ENCODE data around the gene GHR.
"Not testable (repeated sequence)": the region's sequence is repeated elsewhere in the genome, so short reads cannot be mapped to it uniquely, and the experiment has no call there.

GHR gene

DNA sequence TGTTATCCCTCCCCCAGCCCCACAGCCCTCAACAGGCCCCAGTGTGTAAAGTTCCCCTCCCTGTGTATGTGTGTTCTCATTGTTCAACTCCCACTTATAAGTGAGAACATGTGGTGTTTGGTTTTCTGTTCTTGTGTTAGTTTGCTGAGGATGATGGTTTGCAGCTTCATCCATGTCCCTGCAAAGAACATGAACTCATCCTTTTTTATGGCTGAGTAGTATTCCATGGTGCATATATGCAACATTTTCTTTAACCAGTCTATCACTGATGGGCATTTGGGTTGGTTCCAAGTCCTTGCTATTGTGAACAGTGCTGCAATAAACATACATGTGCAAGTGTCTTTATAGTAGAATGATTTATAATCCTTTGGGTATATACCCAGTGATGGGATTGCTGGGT is 261.8 kb downstream of the GHR start:
- H3K9ac ChIP-seq (ENCODE audit: low read length); H2AK5ac ChIP-seq (ENCODE audit: low read length); H3K56ac ChIP-seq (ENCODE audit: low read length); H3K27me3 ChIP-seq (ENCODE audit: insufficient read depth, low read length, poor library complexity); H2BK15ac ChIP-seq (replicated peaks; ENCODE audit: low read depth); H3K36me3 ChIP-seq (ENCODE audit: control insufficient read depth, insufficient read depth, low read length); H3K23ac ChIP-seq (ENCODE audit: low read length); H2BK5ac ChIP-seq (ENCODE audit: low read length); H3K4me1 ChIP-seq (ENCODE audit: control insufficient read depth, low read depth, low read length); H3K27ac ChIP-seq (ENCODE audit: low read depth, low read length); H3K79me1 ChIP-seq (ENCODE audit: low read length); H3K79me2 ChIP-seq (ENCODE audit: control insufficient read depth, insufficient read depth, low read length); H3K4me2 ChIP-seq (ENCODE audit: low read length); H4K5ac ChIP-seq (ENCODE audit: low read length); H3K4ac ChIP-seq (ENCODE audit: low read depth, low read length); H3K18ac ChIP-seq (ENCODE audit: low read length); H3K4me3 ChIP-seq (ENCODE audit: low read length); DNase-seq; H4K8ac ChIP-seq (ENCODE audit: low read depth, low read length); H2BK120ac ChIP-seq (ENCODE audit: low read depth, low read length): not testable (repeated sequence)

DNA sequence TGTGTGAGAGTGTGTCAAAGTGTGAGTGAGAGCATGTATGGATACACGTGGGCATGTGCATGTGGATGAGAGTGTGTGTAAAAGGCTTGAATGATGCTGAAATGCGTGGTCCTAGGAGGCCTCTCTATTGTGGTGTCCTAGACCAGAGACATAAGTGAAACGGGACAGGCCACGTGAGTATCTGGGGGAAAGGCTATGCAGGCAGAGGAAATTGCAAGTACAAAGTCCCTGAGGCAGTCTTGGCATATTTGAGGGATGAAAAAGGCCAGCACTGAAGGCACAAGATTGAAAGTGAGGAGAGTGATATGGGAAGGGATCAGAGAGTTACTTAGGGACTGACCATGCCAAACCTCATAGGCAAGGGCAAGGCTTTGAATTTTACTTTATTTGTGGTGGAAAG is 266.2 kb downstream of the GHR start:
- Histone ChIP-seq H4K8ac (ENCODE audit: low read depth, low read length) (no peak overlapping the region), H3K4ac (ENCODE audit: low read depth, low read length) (no peak overlapping the region), H3K23ac (ENCODE audit: low read length) (no peak overlapping the region), H3K36me3 (ENCODE audit: control insufficient read depth, insufficient read depth, low read length) (no peaks in the 10 kb centered on the region), H2BK5ac (ENCODE audit: low read length) (no peak overlapping the region), H4K5ac (ENCODE audit: low read length) (no peak overlapping the region), H3K27me3 (ENCODE audit: insufficient read depth, low read length, poor library complexity) (no peaks in the 10 kb centered on the region), H3K4me3 (ENCODE audit: low read length) (no peak overlapping the region), H3K4me2 (ENCODE audit: low read length) (no peak overlapping the region), H3K27ac (ENCODE audit: low read depth, low read length) (no peak overlapping the region), H3K79me2 (ENCODE audit: control insufficient read depth, insufficient read depth, low read length) (no peaks in the 10 kb centered on the region), H2BK120ac (ENCODE audit: low read depth, low read length) (no peak overlapping the region), H3K4me1 (ENCODE audit: control insufficient read depth, low read depth, low read length) (no peaks in the 10 kb centered on the region), H3K18ac (ENCODE audit: low read length) (no peak overlapping the region), H3K79me1 (ENCODE audit: low read length) (no peaks in the 10 kb centered on the region), H3K9ac (ENCODE audit: low read length) (no peak overlapping the region), H2BK15ac (replicated peaks; ENCODE audit: low read depth) (no peak overlapping the region), H3K56ac (ENCODE audit: low read length) (no peak overlapping the region), H2AK5ac (ENCODE audit: low read length) (no peak overlapping the region)
- no peak for DNase-seq
- no CpG with 5 or more reads among the region's 4 CpGs for WGBS (ENCODE audit: extremely low coverage, insufficient coverage, low lambda C conversion rate)

DNA sequence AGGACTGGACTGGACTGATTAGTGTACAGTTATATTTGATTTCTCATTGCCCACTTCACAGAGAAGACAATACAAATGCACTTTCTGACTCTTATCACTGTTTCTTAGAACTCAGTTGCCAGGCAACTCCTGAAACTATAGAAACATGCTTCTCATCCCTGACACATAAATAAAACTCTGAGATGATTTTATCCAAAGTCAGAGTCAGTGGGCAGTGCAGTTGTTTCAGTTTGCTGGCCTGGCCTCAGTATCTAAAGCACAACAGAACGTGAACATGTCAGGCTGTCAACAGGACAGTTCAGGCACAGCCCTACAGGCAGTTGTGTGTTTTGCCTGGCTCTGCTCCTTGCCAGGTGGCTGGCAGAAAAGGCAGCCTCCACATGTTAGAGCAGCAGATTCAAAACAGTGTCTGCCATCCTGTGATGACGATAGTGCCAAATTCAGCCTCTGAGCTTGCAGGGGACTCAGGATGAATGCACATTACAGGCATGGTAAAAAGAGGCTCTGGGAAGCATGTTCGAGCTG is 268.2 kb downstream of the GHR start:
- H2BK120ac ChIP-seq (ENCODE audit: low read depth, low read length): no peak overlapping the region
- H3K79me1 ChIP-seq (ENCODE audit: low read length): no peaks in the 10 kb centered on the region
- H3K23ac ChIP-seq (ENCODE audit: low read length): no peak overlapping the region
- H3K9ac ChIP-seq (ENCODE audit: low read length): no peak overlapping the region
- no peaks in the 10 kb centered on the region for H3K79me2 ChIP-seq (ENCODE audit: control insufficient read depth, insufficient read depth, low read length)
- no peak overlapping the region for H2BK15ac ChIP-seq (replicated peaks; ENCODE audit: low read depth)
- H4K8ac ChIP-seq (ENCODE audit: low read depth, low read length): no peak overlapping the region
- no peak overlapping the region for H3K56ac ChIP-seq (ENCODE audit: low read length)
- H3K27me3 ChIP-seq (ENCODE audit: insufficient read depth, low read length, poor library complexity): no peaks in the 10 kb centered on the region
- H3K4me1 ChIP-seq (ENCODE audit: control insufficient read depth, low read depth, low read length): no peaks in the 10 kb centered on the region
- H2BK5ac ChIP-seq (ENCODE audit: low read length): no peak overlapping the region
- no peak overlapping the region for H4K5ac ChIP-seq (ENCODE audit: low read length)
- WGBS (ENCODE audit: extremely low coverage, insufficient coverage, low lambda C conversion rate): no CpG with 5 or more reads among the region's 3 CpGs
- no peak overlapping the region for H3K18ac ChIP-seq (ENCODE audit: low read length)
- H3K4ac ChIP-seq (ENCODE audit: low read depth, low read length): no peak overlapping the region
- no peaks in the 10 kb centered on the region for H3K36me3 ChIP-seq (ENCODE audit: control insufficient read depth, insufficient read depth, low read length)
- no peak overlapping the region for H3K4me3 ChIP-seq (ENCODE audit: low read length)
- no peak for DNase-seq
- H2AK5ac ChIP-seq (ENCODE audit: low read length): no peak overlapping the region
- no peak overlapping the region for H3K4me2 ChIP-seq (ENCODE audit: low read length)
- no peak overlapping the region for H3K27ac ChIP-seq (ENCODE audit: low read depth, low read length)

DNA sequence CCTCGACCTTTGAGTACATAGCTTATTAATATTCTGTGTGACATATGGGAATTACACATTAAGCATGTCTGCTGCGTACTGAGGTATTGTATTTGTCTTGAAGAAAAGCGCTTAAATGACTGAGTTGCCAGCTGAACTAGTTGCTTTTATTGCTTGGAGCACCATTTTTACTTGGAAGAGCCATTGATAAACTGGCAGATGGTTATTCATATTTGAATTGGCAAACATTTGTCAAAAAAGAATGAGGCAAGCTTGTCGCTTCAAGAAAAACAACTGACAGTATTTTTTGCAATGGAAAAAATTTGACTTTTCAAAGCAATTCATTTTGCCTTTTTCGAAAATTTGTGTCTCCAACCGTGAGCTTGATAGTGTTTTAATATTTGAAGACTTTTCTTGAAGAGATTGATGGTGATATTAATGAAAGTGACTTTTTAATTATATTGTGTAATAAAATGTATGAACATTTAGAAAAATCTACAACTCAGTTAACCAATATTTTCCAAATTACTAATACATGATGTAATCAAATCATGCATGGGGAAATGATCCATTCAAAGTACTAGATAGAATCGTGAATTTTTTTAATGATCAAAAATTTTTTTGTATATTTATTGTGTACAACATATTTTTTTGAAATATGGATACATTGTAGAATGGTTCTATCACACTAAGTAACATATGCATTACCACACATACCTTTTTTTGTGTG is 278.3 kb downstream of the GHR start:
- no peak for DNase-seq
- WGBS (ENCODE audit: extremely low coverage, insufficient coverage, low lambda C conversion rate): no CpG with 5 or more reads among the region's 7 CpGs
- Histone ChIP-seq H2AK5ac (ENCODE audit: low read length) (no peak overlapping the region), H3K56ac (ENCODE audit: low read length) (no peak overlapping the region), H3K18ac (ENCODE audit: low read length) (no peak overlapping the region), H4K8ac (ENCODE audit: low read depth, low read length) (no peak overlapping the region), H3K27me3 (ENCODE audit: insufficient read depth, low read length, poor library complexity) (no peaks in the 10 kb centered on the region), H2BK15ac (replicated peaks; ENCODE audit: low read depth) (no peak overlapping the region), H4K5ac (ENCODE audit: low read length) (no peak overlapping the region), H3K9ac (ENCODE audit: low read length) (no peak overlapping the region), H2BK5ac (ENCODE audit: low read length) (no peak overlapping the region), H3K4me1 (ENCODE audit: control insufficient read depth, low read depth, low read length) (no peaks in the 10 kb centered on the region), H3K79me1 (ENCODE audit: low read length) (no peaks in the 10 kb centered on the region), H3K4me3 (ENCODE audit: low read length) (no peak overlapping the region), H3K27ac (ENCODE audit: low read depth, low read length) (no peak overlapping the region), H3K4me2 (ENCODE audit: low read length) (no peak overlapping the region), H3K4ac (ENCODE audit: low read depth, low read length) (no peak overlapping the region), H2BK120ac (ENCODE audit: low read depth, low read length) (no peak overlapping the region), H3K79me2 (ENCODE audit: control insufficient read depth, insufficient read depth, low read length) (no peaks in the 10 kb centered on the region), H3K36me3 (ENCODE audit: control insufficient read depth, insufficient read depth, low read length) (no peaks in the 10 kb centered on the region), H3K23ac (ENCODE audit: low read length) (no peak overlapping the region)

DNA sequence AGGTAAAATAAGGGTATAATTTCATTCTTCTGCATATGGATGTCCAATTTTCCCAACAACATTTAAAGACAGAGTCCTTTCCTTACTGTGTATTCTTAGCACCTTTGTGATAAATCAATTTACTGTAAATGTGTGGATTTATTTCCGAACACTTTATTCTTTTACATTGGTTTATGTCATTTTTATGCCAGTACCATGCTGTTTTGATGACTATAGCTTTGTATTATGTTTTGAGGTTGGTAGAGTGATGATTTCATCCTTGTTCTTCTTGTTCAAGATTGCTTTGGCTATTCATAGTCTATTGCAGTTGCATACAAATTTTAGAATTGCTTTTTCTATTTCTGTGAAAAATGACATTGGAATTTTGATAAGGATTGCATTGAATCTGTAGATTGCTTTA is 280.0 kb downstream of the GHR start:
- Histone ChIP-seq H3K27ac (ENCODE audit: low read depth, low read length) (no peak overlapping the region), H3K4me1 (ENCODE audit: control insufficient read depth, low read depth, low read length) (no peaks in the 10 kb centered on the region), H4K8ac (ENCODE audit: low read depth, low read length) (no peak overlapping the region), H3K18ac (ENCODE audit: low read length) (no peak overlapping the region), H4K5ac (ENCODE audit: low read length) (no peak overlapping the region), H3K4me3 (ENCODE audit: low read length) (no peak overlapping the region), H2BK15ac (replicated peaks; ENCODE audit: low read depth) (no peak overlapping the region), H3K79me2 (ENCODE audit: control insufficient read depth, insufficient read depth, low read length) (no peaks in the 10 kb centered on the region), H3K79me1 (ENCODE audit: low read length) (no peaks in the 10 kb centered on the region), H3K4me2 (ENCODE audit: low read length) (no peak overlapping the region), H3K27me3 (ENCODE audit: insufficient read depth, low read length, poor library complexity) (no peaks in the 10 kb centered on the region), H3K56ac (ENCODE audit: low read length) (no peak overlapping the region), H3K23ac (ENCODE audit: low read length) (no peak overlapping the region), H2BK120ac (ENCODE audit: low read depth, low read length) (no peak overlapping the region), H2BK5ac (ENCODE audit: low read length) (no peak overlapping the region), H3K4ac (ENCODE audit: low read depth, low read length) (no peak overlapping the region), H3K36me3 (ENCODE audit: control insufficient read depth, insufficient read depth, low read length) (no peaks in the 10 kb centered on the region), H3K9ac (ENCODE audit: low read length) (no peak overlapping the region), H2AK5ac (ENCODE audit: low read length) (no peak overlapping the region)
- WGBS (ENCODE audit: extremely low coverage, insufficient coverage, low lambda C conversion rate): no CpG with 5 or more reads among the region's 1 CpG
- no peak for DNase-seq

DNA sequence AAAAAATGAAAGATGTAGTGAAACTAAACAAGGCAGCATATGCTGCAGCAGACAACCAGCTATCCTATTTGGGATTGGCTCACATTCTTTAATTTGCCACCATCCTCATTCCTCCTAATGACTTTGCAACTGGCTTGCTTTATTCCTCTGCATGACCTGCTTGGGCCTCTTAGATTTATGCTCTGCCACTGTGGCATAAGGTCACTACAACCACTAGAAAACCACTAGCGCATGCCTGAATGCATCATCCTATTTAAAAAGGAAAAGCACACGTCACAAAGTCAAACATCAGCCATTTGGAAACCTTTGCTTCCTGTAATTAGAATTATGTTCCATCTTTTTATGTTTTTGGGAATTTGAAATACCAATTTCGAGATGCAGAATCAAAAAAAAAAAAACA is 292.5 kb downstream of the GHR start:
- H3K18ac ChIP-seq (ENCODE audit: low read length): no peak overlapping the region
- H3K79me1 ChIP-seq (ENCODE audit: low read length): no peaks in the 10 kb centered on the region
- no peaks in the 10 kb centered on the region for H3K4me1 ChIP-seq (ENCODE audit: control insufficient read depth, low read depth, low read length)
- H4K8ac ChIP-seq (ENCODE audit: low read depth, low read length): no peak overlapping the region
- no peak overlapping the region for H2BK120ac ChIP-seq (ENCODE audit: low read depth, low read length)
- H3K4ac ChIP-seq (ENCODE audit: low read depth, low read length): no peak overlapping the region
- H4K5ac ChIP-seq (ENCODE audit: low read length): no peak overlapping the region
- no peak overlapping the region for H3K4me2 ChIP-seq (ENCODE audit: low read length)
- no peak overlapping the region for H2BK5ac ChIP-seq (ENCODE audit: low read length)
- no peak overlapping the region for H3K23ac ChIP-seq (ENCODE audit: low read length)
- no peak overlapping the region for H3K56ac ChIP-seq (ENCODE audit: low read length)
- no peak for DNase-seq
- no peaks in the 10 kb centered on the region for H3K36me3 ChIP-seq (ENCODE audit: control insufficient read depth, insufficient read depth, low read length)
- no peaks in the 10 kb centered on the region for H3K79me2 ChIP-seq (ENCODE audit: control insufficient read depth, insufficient read depth, low read length)
- H2AK5ac ChIP-seq (ENCODE audit: low read length): no peak overlapping the region
- H3K27me3 ChIP-seq (ENCODE audit: insufficient read depth, low read length, poor library complexity): no peaks in the 10 kb centered on the region
- no peak overlapping the region for H3K4me3 ChIP-seq (ENCODE audit: low read length)
- no peak overlapping the region for H2BK15ac ChIP-seq (replicated peaks; ENCODE audit: low read depth)
- no peak overlapping the region for H3K27ac ChIP-seq (ENCODE audit: low read depth, low read length)
- no peak overlapping the region for H3K9ac ChIP-seq (ENCODE audit: low read length)
- WGBS (ENCODE audit: extremely low coverage, insufficient coverage, low lambda C conversion rate): no CpG with 5 or more reads among the region's 3 CpGs
